NCI-H2227 (cell line): ENCODE measurements around the gene TAS2R43.
"Not testable (repeated sequence)": the region's sequence is repeated elsewhere in the genome, so short reads cannot be mapped to it uniquely, and the experiment has no call there.

Source experiments
- DNase-seq: peaks from one replicate; lab custom pipeline; 2025; ENCODE audit not compliant: unreplicated experiment; lab: John Stamatoyannopoulos, UW

The TAS2R43 gene

DNA sequence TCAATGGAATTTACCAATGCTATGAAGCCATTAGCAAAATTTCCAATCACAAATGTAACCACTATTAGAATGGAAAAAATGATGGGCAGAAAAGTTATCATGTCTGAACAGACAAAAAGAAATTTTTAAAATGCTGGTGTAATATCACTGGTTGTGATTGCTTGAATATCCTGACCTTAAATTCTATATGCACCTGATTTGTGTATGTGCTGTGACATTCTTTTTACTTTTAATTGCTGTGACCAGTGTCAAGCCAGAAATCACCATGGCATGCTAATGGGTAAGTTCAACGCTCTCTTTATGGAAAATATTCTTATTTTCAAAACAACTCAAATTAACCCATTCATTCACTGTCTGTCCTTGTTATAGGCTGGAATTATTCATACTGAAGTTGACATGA, 29.9 kb downstream of the TAS2R43 start, which contains the start of gene TAS2R46:
TSS of gene TAS2R46 (minus strand) at position 101 of the 400 bp plus-strand sequence. CDS start at position 101, 0 bp downstream.
- not testable (repeated sequence) for DNase-seq

DNA sequence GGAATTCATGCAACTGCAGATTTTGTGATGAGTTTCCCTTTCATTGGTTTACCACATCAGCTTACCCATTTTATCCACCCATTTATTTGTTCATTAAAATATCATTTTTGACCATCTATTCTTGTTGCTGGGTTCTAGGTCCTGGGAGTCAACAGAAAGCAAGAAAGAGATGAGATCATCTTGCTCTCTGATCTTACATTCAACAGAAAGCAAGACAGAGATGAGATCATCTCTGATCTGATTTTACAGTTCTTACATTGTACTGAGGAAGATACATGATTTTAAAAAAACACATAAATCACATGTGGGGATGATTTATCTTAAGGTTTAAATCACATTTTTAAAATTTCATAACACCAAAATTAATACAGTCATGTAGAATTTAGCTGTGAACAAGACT, 32.3 kb downstream of the TAS2R43 start:
- no peak for DNase-seq

DNA sequence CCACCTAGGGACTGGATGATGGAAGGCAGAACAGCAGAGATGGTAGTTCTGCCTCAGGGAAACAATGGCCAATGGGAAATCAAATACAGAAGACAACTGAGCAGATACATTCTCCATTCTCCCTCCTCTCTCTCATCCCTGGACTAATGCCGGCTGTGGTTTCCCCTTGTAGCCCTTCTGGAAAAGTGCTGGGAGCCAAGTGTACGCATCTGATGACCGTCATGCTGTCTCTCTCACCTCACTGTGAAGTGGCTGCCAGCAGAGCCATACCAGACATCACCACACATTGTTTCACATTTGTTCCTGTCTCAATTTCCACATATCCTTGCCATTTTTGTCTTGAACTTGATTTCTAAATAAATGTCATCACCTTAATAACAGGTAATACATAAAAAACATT, 33.1 kb downstream of the TAS2R43 start:
- DNase-seq = no peak

DNA sequence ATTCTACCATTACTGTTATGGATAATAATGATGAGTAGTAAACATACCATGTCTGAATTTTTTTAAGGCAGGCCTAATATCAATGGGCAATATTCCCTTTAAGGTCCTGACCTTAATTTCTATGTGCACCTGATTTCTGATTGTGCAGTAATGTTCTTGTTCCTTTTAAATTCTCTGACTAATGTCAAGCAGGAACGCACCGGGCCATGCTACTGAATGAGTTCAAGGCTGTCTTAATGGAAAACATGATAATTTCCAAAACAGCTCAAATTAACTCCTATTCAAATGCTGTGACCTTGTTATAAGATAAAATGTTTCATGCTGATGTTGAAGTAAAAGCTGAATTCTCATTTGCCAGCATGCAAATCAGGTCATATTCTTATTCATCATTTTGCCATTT, 36.8 kb downstream of the TAS2R43 start:
- no peak for DNase-seq

DNA sequence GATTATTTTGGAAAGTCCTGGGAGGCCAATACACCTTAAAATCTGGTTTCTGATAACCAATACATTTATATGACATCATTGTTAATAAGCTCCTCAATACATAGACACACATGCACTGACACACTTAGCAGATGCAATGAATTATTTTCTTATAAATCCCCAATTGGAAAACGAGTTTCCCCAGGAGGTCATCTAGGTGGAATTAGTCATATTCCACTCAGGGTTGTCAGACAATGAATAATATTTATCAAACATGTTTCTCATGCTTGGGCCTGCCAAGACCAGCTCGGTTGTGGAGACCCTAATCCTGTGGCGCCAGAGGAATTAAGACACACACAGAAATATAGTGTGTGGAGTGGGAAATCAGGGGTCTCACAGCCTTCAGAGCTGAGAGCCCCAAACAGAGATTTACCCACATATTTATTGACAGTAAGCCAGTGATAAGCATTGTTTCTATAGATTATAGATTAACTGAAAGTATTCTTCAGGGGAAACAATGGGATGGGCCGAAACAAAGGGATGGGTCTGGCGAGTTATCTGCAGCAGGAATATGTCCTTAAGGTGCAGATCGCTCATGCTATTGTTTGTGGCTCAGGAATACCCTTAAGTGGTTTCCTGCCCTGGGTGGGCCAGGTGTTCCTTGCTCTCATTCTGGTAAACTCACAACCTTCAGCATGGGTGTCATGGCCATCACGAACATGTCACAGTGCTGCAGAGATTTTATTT, 42.1 kb downstream of the TAS2R43 start:
- DNase-seq = not testable (repeated sequence)

DNA sequence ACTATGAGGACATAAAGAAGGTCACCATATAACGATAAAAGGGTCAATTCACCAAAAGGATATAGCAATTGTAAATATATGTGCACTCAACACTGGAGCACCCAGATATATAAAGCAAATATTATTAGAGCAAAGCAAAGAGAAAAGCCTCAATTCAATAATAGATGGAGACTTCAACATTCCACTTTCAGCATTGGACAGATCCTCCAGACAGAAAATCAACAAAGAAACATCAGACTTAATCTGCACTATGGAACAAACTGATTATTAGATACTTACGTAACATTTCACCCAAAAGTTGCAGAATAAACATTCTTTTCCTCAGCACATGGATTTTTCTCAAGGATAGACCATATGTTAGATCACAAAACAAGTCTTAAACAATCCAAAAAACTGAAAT, 50.7 kb downstream of the TAS2R43 start:
- DNase-seq = not testable (repeated sequence)
